A673 (cell line): ENCODE data around the gene LITAF.

Experiments
- EZH2 ChIP-seq: fragments of 200-600 bp; sonication (generic); IDR thresholded peaks from 2 replicates; pipeline ENCODE4 v1.6.1; 2017; ENCODE audit warnings: borderline replicate concordance, low read depth, mild to moderate bottlenecking, mixed read lengths, antibody characterized with exemption, low read length; ENCODE audit not compliant: poor library complexity, severe bottlenecking
- TF ChIP-seq, protein P1 (sequence below): fragments of 300-800, 200-600 bp; sonication (generic); conservative IDR thresholded peaks from 2 replicates; pipeline ENCODE4 v1.5.1; 2017; ENCODE audit warnings: low read depth, mild to moderate bottlenecking, antibody characterized with exemption, low read length, moderate library complexity, mixed read lengths

- TF ChIP-seq, protein P1, sequence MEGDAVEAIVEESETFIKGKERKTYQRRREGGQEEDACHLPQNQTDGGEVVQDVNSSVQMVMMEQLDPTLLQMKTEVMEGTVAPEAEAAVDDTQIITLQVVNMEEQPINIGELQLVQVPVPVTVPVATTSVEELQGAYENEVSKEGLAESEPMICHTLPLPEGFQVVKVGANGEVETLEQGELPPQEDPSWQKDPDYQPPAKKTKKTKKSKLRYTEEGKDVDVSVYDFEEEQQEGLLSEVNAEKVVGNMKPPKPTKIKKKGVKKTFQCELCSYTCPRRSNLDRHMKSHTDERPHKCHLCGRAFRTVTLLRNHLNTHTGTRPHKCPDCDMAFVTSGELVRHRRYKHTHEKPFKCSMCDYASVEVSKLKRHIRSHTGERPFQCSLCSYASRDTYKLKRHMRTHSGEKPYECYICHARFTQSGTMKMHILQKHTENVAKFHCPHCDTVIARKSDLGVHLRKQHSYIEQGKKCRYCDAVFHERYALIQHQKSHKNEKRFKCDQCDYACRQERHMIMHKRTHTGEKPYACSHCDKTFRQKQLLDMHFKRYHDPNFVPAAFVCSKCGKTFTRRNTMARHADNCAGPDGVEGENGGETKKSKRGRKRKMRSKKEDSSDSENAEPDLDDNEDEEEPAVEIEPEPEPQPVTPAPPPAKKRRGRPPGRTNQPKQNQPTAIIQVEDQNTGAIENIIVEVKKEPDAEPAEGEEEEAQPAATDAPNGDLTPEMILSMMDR, result no peak
- no peak for TF ChIP-seq EZH2
These were observed 39.4 kb downstream of the LITAF start for GRCh38 chr16:11547118-11547916.
